Measurements from ENCODE around the gene UNC45B.
"Not testable (repeated sequence)": the region's sequence is repeated elsewhere in the genome, so short reads cannot be mapped to it uniquely, and the experiment has no call there.

The UNC45B gene

DNA sequence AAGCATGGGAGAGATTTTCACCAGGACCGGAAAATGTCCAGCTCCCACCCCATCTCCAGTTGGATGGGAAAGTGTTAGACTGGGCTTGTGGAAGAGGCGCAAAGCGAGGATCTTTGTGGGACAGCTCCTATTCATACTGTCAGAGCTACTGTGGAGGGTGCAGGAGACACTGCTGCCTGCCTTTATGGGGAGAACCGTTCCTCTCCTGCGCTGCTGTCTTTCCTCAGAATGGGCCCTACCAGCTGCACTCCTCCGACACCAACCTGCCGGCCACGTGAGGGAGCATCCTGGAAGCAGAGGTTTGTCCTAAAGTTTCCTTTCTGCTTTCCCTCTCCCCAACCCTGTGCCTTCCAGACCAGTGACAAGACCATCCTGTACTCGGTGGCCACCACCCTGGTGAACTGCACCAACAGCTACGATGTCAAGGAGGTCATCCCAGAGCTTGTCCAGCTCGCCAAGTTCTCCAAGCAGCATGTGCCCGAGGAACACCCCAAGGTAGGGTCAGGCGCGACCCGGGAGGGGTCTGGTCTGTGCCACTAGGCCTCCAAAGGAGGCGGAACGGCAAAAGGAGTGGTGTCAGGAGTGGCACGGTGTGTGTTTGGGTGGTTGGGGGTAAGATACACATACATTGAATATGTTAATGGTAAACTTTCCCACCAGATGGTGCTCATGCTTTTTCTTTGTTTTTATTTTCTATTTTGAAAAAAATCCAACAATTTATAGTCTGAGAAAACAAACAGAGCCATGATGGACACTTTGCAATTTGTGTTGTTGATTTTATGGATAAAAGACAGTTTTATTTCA lies 23.6 kb downstream of the UNC45B start:
- no peak for DNase-seq (ENCODE audit: low spot score)

DNA sequence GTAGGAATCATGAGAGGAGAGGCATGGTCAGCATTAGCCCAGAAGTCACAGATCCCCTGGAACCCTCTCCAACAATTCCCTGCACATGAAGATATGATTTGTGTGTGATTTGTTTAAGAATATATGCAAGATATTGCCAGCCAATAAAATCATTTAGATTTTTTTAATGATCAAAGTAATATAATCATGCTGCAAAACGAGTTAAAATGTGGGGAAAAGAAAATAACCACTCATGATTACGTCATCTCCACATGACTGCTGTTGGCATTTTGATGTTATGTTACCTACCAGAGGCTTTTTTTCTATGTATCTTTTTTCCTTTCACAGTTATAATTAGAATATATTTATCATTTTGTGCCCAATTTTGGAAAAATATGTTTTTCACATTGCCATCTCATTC lies 24.2 kb downstream of the UNC45B start:
- DNase-seq (ENCODE audit: low spot score): no peak

DNA sequence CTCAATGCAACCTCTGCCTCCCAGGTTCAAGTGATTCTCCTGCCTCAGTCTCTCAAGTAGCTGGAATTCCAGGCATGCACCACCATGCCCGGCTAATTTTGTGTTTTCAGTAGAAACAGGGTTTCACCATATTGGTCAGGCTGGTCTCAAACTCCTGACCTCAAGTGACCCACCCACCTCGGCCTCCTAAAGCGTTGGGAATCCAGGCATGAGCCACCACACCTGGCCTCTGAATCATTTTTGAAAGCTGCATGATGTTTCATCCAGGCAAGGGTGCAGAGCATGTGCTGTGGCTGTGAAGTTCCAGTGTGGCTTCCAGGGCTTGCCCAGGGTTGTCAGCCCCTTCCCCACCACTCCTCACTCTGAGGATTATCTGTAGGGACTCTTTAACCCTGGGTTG lies 24.7 kb downstream of the UNC45B start:
- DNase-seq (ENCODE audit: low spot score): not testable (repeated sequence)

DNA sequence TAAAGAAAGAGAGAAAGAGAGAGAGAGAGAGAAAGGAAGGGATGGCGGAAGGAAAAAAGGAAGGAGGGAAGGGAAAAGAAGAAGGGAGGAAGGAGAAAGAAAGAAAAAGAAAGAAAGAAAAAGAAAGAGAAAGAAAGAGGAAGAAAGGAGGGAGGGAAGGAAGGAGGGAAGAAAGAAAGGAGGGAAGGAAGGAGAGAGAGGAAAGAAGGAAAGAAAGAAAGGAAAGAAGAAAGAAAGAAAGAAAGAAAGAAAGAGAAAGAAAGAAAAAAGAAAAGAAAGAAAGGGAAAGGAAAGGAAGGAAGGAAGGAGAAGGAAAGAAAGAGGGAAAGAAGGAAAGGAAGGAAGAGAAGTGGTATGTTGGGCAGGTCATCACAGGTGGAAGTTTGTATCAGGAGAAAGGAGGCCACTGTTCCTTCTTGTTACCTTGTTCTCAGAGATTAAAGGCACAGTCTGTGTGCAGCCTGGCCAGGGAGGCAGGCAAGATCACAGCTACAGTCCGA lies 27.3 kb downstream of the UNC45B start:
- DNase-seq (ENCODE audit: low spot score): no peak

DNA sequence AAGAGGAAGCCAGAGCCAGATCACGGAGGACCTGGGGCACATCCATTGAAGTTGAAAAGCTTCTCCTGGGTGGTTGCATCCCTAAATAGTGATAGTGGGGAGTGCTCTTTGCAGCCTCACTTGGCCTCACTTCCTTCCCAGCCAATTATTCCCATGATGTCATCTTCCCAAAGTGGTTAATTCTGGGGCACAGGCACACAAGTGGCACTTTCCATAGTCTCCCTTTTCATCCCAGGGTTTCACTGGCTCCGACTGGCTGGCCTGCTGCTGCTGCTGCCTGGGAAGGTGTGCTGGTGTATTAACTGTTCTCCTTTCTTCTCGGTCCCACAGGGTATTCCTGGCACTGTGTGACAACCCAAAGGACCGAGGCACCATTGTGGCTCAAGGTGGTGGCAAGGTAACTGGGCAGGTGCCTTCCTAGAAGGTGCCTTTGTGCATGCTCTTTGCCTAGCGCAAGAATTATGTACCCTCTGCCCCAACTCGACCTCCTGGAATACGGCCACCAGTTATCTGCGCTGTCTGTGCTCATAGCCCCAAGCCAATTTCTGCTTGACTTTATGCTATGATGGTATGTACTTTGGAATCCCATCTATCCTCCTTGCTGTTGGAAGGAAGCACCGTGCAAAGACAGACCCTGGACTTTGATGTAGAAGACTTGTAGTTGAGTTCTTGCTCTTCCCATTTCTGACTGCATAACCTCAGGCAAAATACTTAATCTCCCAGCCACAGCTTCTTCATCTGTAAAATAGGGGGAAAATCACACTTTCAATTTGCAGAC lies 28.2 kb downstream of the UNC45B start:
- no peak for DNase-seq (ENCODE audit: low spot score)

DNA sequence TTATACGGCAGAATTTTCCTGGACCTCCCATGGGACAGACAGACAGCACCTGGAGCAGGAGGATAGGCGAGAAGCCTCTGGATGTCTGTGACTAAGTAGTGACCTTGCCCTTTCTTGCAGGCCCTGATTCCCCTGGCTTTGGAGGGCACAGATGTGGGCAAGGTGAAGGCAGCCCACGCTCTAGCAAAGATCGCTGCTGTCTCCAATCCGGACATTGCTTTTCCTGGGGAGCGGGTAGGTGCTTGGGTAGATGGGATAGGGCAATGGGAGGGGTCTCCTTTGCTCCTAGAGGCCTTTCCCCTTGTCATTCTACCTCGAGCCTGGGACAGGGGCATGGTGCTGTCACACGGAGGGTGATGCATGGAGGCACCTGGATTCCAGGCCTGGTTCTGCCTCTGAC lies 29.3 kb downstream of the UNC45B start:
- no peak for DNase-seq (ENCODE audit: low spot score)

DNA sequence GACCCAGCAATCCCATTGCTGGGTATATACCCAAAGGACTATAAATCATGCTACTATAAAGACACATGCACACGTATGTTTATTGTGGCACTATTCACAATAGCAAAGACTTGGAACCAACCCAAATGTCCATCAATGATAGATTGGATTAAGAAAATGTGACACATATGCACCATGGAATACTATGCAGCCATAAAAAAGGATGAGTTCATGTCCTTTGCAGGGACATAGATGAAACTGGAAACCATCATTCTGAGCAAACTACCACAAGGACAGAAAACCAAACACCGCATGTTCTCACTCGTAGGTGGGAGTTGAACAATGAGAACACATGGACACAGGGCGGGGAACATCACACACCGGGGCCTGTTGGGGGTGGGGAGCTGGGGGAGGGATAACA lies 31.8 kb downstream of the UNC45B start:
- DNase-seq (ENCODE audit: low spot score): not testable (repeated sequence)

DNA sequence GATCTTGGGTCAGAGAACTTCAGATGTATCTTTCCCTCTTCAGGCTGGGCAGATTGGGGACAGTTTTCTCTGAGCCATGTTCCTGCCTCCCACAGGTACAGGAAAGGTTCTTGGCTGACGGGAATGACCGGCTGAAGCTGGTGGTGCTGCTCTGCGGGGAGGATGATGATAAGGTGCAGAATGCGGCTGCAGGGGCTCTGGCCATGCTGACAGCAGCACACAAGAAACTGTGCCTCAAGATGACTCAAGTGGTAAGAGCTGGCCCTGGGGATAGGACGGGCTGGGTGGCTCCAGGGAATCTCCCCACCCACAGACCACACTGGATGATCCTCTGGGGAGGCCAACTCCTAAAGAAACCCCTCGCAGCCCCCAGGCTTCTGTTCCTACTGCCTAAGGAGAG lies 35.7 kb downstream of the UNC45B start:
- DNase-seq (ENCODE audit: low spot score): no peak

DNA sequence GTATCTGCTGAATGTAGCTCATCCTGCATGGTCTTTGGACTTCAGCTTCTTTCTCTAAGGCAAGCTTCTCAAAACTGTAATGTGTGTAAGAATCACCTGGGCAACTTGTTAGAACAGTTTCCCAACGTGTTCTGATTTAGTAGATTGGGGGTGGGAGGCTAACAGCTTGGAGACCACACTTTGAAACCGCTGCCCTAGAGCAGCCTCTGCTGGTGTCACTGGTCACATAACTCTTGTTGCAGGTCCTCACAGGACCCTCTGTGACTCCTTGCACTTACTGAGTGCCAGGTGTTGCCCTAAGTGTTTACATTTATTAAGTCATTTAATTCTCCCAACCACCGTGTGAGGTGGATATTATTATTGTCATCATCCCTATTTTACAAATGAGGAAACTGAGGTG lies 36.7 kb downstream of the UNC45B start:
- DNase-seq (ENCODE audit: low spot score): no peak

DNA sequence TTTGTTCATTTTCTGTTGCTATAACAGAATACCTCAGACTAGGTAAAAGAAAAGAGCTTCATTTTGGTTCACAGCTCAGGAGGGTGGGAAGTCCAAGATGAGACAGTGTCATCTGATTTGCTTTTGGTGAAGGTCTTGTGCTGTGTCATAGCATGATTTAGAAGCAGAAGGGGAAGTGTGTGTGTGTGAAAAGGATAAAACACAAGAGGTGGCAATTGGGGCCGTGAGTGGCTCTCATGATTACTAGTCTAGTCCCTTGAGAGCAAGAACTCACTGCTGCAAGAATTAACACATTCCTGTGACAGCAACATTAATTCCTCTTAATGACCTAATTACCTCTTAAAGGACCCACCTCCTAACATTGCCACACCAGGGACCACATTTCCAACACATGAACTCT lies 38.2 kb downstream of the UNC45B start:
- DNase-seq (ENCODE audit: low spot score): no peak

DNA sequence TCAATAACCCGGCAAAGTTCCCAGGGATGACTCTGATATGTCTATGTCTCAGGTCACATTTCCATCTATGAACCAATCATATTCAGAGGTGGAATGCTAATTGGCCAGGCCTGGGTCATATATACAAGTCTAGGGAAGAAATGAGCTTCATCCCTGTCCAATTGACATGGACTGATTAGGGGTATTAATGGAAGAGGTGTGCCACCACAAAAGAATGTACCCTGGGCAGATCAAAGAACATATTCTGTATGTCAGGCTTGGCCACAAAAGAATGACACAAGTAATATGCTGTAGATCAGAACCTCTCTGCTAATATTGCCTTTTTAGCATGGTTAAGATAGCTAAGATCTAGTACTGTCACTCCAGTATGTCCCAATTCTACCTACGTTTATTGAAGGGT lies 39.9 kb downstream of the UNC45B start:
- DNase-seq (ENCODE audit: low spot score): no peak

DNA sequence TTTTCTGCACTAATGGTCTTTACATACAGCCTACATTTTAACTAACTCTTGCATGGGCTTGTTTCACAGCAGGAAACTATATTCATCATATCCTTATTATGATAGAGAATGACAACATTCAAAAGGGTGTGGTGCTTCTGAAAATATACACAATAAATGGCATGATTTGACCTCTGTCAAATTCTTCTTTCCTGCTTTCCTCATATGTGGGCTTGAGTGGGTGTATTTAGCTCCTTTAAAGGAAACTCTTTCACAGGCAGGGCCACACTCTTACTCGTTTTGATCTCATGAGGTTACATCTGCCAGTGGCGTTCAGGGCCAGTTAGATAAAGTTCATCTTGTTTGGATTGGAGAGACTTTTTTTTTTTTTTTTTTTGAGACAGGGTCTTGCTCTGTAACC lies 40.5 kb downstream of the UNC45B start:
- no peak for DNase-seq (ENCODE audit: low spot score)

DNA sequence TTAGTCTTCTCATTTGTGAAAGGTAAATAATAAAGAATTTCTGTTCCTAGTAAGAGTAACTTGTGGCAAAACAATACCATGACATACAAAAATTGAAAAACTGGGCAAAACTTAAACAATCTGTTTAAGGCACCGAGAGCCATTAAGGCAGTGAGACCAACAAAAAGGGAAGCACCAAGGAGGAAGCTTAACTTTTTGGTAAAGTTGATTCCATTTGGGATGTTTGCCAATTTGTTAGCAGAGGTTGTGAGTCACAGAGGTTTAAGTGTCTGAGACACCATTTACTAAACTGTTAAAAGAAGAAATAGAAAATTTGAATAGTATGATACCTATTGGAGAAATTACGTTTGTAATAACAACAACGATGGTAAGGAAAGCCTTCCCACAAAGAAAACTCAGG lies 41.7 kb downstream of the UNC45B start:
- no peak for DNase-seq (ENCODE audit: low spot score)

DNA sequence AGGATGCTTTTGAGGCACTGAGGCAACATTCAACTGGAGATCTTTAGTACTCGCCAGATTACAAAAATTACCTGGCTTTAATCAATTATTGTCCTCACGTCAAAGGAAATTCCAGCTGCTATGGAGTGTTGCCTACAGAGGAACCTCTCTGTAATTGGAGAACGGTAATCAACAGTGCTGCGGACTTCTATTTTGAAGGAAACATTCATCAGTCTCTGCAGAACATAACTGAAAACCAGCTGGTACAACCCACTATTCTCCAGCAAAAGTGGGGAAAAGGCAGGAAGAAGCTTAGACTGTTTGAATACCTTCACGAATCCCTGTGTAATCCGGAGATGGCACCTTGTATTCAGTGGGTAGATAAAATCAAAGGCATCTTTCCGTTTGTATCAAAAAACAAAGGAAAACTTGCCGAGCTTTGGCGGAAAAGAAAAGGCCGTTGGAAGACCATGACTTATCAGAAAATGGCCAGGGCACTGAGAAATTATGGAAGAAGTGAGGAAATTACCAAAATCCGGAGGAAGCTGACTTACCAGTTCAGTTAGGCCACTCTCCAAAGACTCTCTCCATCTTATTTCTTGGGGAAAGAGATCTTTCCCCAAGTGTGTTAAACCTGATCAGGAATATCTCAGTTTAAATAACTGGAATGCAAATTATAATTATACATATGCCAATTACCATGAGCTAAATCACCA lies 43.5 kb downstream of the UNC45B start:
- no peak for DNase-seq (ENCODE audit: low spot score)

DNA sequence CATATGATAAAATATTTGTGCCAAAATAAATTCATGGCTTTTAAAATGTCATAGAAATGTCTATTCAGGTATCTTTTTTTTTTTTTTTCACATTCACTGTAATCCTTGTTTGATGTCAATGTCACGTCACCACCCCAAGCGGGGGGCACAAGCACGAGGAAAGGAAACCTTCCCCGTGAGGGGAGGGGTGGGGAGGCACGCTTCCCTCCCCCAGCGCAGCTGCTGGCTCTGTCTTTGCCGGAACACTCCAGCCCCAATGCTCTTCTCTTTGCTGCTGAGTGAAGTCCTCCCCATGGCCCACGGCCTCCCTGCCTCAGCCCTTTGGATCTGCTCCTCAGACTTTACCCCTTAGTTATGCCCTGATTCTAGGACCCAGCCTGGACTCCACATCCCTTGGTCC lies 45.1 kb downstream of the UNC45B start:
- no peak for DNase-seq (ENCODE audit: low spot score)

DNA sequence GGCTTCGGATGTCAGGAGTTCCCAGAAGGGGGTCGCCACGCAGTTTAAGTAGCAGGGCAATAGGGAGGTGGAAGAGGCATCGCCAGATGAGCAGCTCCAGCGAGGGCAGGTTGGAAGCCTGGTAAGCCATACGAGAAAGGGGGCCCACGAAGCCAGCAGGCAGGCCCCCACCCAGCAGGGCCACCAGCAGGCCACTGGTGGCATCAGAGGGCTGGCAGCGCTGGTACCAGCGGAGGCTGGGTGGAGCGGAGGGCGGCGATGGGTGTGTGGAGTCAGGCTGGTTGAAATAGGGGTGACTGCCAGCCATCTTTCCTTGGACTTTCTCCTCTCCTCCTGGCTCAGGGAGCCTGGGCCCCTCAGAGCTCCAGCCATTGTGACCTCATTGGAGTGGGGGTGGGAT lies 46.4 kb downstream of the UNC45B start, which contains the start of gene SLC35G3:
TSS of gene SLC35G3 (minus strand) at position 393 of the 400 bp plus-strand sequence. CDS start at position 307, 86 bp downstream.
- DNase-seq (ENCODE audit: low spot score): not testable (repeated sequence)

DNA sequence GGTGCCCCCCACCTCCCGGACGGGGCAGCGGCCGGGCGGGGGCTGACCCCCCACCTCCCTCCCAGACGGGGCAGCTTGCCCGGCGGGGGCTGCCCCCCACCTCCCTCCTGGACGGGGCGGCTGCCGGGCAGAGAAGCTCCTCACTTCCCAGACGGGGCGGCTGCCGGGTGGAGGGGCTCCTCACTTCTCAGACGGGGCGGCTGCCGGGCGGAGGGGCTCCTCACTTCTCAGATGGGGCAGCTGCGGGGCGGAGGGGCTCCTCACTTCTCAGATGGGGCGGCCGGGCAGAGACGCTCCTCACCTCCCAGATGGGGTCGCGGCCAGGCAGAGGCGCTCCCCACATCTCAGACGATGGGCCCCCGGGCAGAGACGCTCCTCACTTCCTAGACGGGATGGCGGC lies 47.4 kb downstream of the UNC45B start:
- DNase-seq (ENCODE audit: low spot score): not testable (repeated sequence)

DNA sequence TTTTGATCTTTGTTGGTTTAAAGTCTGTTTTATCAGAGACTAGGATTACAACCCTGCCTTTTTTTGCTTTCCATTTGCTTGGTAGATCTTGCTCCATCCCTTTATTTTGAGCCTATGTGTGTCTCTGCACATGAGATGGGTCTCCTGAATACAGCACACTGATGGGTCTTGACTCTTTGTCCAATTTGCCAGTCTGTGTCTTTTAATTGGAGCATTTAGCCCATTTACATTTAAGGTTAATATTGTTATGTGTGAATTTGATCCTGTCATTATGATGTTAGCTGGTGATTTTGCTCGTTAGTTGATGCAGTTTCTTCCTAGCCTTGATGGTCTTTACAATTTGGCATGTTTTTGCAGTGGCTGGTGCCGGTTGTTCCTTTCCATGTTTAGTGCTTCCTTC lies 55.0 kb downstream of the UNC45B start:
- DNase-seq (ENCODE audit: low spot score): not testable (repeated sequence)

DNA sequence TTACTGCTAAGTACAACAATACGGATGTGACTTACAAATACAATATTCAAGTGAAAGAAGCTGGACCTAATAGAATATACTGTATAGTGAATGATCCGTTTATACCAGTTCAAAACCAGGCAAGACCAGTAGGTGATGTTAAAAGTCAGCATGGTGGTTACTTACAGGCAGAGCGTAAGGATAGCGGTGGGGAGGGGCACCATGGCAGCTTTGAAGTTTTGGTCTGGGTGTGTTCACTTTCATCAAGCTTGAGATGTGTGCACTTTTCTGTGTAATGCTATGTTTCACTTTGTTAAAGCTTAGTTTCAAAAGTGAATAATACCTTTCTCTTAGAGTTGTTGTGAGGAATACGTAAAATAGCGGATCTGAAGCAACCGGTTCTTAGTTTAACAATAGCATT lies 63.1 kb downstream of the UNC45B start:
- DNase-seq (ENCODE audit: low spot score): no peak

DNA sequence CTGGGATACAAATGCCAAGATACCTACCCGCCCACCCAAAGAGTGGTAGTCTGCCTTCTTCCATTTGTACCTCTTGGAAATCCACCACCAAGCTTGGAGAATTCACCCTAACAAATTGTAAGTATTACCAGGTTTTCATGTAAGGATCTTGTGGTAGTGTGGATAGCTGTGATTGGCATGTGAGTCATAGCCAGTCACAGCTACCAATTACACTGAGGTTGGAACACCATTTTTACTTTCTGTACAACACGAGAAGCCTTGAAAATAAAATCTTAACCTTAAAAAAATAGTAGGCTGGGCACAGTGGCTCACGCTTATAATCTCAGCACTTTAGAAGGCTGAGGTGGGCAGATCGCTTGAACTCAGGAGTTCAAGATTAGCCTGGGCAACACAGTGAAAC lies 65.1 kb downstream of the UNC45B start:
- DNase-seq (ENCODE audit: low spot score): no peak

DNA sequence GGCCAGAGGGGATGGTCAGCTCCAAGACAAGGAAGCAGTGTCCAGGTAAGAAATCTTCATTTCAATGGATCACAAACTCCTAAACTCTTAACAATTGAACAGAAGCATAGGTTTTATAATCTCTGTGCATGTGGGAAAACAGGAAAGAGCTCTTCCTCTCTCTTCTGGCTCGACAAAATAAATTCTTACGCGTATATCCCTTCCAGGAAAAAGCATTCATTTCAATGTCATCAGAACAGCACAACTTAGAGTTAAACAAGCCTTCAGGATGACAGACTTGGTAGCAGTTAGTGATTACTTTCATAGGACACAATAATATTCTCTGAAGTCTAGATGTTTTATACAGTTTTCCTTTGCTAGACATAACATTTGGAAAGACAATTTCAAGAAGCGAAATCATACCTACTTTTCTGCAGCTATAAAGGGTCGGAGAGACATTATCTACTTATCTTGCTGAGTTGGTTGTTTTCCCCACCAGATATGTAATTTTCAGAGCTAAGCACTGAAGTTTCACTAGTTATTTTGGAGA lies 65.9 kb downstream of the UNC45B start:
- DNase-seq (ENCODE audit: low spot score): no peak

DNA sequence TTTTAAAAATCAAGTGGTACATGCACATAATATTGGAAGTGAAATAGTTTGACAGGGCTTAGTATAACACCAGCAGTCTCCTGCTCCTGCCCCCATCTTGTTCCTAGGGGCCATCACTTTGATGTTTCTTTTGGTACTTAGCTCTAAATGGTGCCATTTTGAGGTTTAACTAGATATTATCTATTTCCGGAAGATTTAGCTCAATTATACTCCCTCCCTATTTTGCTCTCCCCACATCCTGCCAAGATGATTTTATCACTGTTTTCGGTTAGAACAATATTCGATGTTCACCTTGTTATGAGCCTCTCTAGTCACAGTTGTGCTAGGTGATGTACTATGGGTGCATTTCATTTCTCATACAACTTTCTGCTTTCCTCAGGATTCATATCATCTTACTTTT lies 66.6 kb downstream of the UNC45B start:
- no peak for DNase-seq (ENCODE audit: low spot score)
